Gastrocnemius medialis (tissue), 4 donors: ENCODE data around the gene LRRC8E. TPM values are rescaled to one million over a fixed set of nuclear protein-coding genes. Genes with fewer than 3 reads are reported as not detected.

ENCODE experiments used
- ATAC-seq, 2 donors: fragments of 150-250 bp; one replicate each; pipeline ENCODE4 v1.9.1; 2016
- DNase-seq, 2 donors: peaks; one replicate each; pipeline ENCODE4 v3.0.0-alpha.2; 2019
- H3K27ac ChIP-seq, 4 donors: fragments of 200-600 bp; sonication (generic); 1 replicate in 1 of 4; 2 replicates in 3 of 4; pipeline ENCODE4 v1.5.1; 2016 to 2018; ENCODE audit warnings: mild to moderate bottlenecking in 2 of 4, moderate library complexity in 1 of 4
- H3K27me3 ChIP-seq, 3 donors: fragments of 200-600 bp; sonication (generic) in 2 of 3; 1 replicate in 1 of 3; 2 replicates in 2 of 3; pipeline versions ENCODE4 v1.5.1 to v1.6.0; 2016 to 2019; ENCODE audit warnings: mild to moderate bottlenecking in 1 of 3, moderate library complexity in 1 of 3
- H3K36me3 ChIP-seq, 2 donors: fragments of 200-600 bp; sonication (generic) in 1 of 2; one replicate each; pipeline ENCODE4 v1.5.1; 2017 to 2018
- H3K4me1 ChIP-seq, 2 donors: fragments of 200-600 bp; sonication (generic) in 1 of 2; one replicate each; pipeline ENCODE4 v1.5.1; 2016 to 2017; ENCODE audit warnings: mild to moderate bottlenecking in 2 of 2
- H3K4me3 ChIP-seq, 4 donors: fragments of 200-600 bp; sonication (generic) in 3 of 4; 1 replicate in 1 of 4; 2 replicates in 3 of 4; pipeline ENCODE4 v1.5.1; 2016 to 2019; ENCODE audit warnings: mild to moderate bottlenecking in 2 of 4
- H3K9me3 ChIP-seq, 3 donors: fragments of 200-600 bp; sonication (generic) in 2 of 3; 1 replicate in 1 of 3; 2 replicates in 2 of 3; pipeline ENCODE4 v1.5.1; 2016 to 2019
- POLR2A ChIP-seq, 2 donors: fragments of 450-650 bp; IDR thresholded peaks; one replicate each; pipeline ENCODE4 v1.6.1; 2017; ENCODE audit warnings: antibody characterized with exemption in 2 of 2, mild to moderate bottlenecking in 2 of 2, moderate library complexity in 2 of 2
- in situ Hi-C, 4 donors: fragments of 200-750 bp; cut with MboI; loops; one replicate each; pipeline versions ENCODE4 v1.15.0 to v1.8.0; 2017; ENCODE audit warnings: low sequenced_read_pairs in 4 of 4
- intact Hi-C: fragments of 100-400 bp; cut with DNase I; formaldehyde crosslinking; loops from one replicate; pipeline ENCODE4 v1.15.1; 2023; ENCODE audit warnings: low total_unique reads
- total RNA-seq, 4 donors: library from RNA; depleted of rRNA; stranded (reverse); fragments of >200 nt; gene quantifications; one replicate each; pipeline versions ENCODE4 v1.1.0 to v1.2.3, GENCODE V29; 2016
- TF ChIP-seq, protein P1 (sequence below), 5 experiments: fragments of 450-650 bp in 3 of 5; fragments of 200-600 bp in 2 of 5; sonication (generic) in 2 of 5; IDR thresholded peaks in 4 of 5; conservative IDR thresholded peaks in 1 of 5; 1 replicate in 4 of 5; 2 replicates in 1 of 5; pipeline ENCODE4 v1.5.1; 2016 to 2019; ENCODE audit warnings: antibody characterized with exemption in 5 of 5, mild to moderate bottlenecking in 3 of 5, moderate library complexity in 3 of 5

The LRRC8E gene
- total RNA-seq, 4 donors from 2014 or later: 2.1 TPM; not detected in 3

DNA sequence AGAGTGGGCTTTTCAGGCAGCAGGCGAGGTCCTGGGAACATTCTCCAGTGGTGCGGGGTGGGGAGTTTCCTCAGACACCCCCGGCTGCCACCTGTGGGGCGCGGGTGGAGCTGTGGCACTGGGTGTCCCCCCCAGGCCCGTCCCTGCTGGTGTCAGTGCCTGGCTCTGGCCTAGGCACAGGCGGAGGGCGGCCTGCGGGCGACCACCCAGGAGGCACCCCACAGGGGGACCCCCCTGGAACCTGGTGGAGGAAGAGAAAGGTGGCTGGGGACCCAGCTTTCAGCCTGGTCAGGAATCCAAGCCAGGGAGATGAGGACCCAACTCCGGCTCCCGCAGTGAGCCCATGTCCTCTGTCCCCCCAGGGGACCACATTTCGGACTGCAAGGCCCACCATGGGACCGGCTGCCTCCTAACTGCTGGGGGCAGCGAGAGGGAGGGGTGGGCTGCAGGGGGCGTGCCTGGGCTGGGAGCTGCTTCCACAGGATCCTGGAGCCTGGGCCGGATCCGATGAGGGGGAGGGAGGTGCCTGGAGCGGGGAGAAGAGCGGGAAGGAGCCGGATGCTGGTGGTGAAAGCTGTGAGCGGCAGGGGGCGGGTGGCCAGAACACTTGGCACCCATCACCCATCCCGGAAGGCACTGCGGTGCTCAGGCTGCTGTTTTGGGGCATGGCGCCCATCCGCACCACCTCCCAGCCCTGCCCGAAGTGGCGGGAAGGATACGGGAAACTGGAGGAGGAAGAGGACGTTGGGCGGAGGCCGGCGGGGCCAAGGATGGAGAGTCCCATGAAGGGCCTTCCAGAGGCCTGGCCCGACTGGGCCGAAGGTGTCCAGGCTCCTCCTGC is 43.1 kb downstream of the LRRC8E start:
- in situ Hi-C loops: no loop called here
- Histone ChIP-seq H3K27me3 (no peaks in the 10 kb centered on the region), H3K4me3 (no peak overlapping the region), H3K4me1 (peaks cover 5 to 13% of the 10 kb centered on the region in 2 donors), H3K27ac (peak overlapping the region in 1 of 4 donors; percentile 41), H3K9me3 (no peaks in the 10 kb centered on the region), H3K36me3 (peaks cover 0 to 61% of the 10 kb centered on the region in 2 donors)
- intact Hi-C loops: no loop called here
- no peak for DNase-seq
- ATAC-seq: no peak
- no peak for TF ChIP-seq POLR2A (IDR thresholded peaks at IDR 0.05)
- TF ChIP-seq, protein P1, sequence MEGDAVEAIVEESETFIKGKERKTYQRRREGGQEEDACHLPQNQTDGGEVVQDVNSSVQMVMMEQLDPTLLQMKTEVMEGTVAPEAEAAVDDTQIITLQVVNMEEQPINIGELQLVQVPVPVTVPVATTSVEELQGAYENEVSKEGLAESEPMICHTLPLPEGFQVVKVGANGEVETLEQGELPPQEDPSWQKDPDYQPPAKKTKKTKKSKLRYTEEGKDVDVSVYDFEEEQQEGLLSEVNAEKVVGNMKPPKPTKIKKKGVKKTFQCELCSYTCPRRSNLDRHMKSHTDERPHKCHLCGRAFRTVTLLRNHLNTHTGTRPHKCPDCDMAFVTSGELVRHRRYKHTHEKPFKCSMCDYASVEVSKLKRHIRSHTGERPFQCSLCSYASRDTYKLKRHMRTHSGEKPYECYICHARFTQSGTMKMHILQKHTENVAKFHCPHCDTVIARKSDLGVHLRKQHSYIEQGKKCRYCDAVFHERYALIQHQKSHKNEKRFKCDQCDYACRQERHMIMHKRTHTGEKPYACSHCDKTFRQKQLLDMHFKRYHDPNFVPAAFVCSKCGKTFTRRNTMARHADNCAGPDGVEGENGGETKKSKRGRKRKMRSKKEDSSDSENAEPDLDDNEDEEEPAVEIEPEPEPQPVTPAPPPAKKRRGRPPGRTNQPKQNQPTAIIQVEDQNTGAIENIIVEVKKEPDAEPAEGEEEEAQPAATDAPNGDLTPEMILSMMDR (IDR thresholded peaks at IDR 0.05 in 4 of 5, conservative IDR thresholded peaks at IDR 0.05 in 1 of 5): no peak

DNA sequence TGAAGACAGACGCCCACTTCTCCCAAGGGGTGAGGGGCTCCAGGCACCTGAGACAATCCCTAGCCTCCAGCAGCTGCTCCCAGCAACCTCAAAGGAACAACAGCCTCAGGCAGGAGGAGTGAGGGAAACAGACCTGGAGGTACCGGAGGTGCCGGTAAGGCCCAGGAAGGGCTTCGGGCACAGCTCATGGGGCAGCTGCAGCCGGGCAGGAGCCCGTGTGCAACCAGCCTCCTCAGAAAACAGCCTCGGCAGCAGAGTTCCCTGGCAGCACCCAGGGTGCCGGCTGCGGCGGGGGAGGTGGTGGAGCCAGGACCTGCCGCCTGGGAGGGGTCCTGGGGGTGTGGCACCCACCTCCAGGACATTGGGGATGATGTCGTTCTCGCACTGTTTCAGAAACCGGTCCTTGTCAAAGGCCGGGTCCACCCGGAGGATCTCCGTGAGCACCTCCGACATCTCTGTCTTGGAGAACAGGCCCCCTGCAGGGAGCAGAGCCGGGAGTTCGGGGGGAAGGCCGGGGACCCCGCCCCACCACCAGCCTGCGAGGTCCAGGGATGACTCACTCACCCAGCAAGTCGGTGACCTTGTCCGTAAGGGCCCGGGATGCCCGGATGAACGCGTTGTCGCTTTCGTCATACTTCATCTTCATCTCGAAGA is 44.1 kb downstream of the LRRC8E start:
- Histone ChIP-seq H3K9me3 (no peaks in the 10 kb centered on the region), H3K4me3 (no peak overlapping the region), H3K4me1 (peaks cover 5 to 11% of the 10 kb centered on the region in 2 donors), H3K27me3 (no peaks in the 10 kb centered on the region), H3K27ac (no peak overlapping the region), H3K36me3 (peaks cover 0 to 71% of the 10 kb centered on the region in 2 donors)
- DNase-seq (no peak), ATAC-seq (no peak)
- in situ Hi-C loops (no loop called here), intact Hi-C loops (no loop called here)
- TF ChIP-seq, protein P1 (IDR thresholded peaks at IDR 0.05 in 4 of 5, conservative IDR thresholded peaks at IDR 0.05 in 1 of 5): no peak
- no peak for TF ChIP-seq POLR2A (IDR thresholded peaks at IDR 0.05)

DNA sequence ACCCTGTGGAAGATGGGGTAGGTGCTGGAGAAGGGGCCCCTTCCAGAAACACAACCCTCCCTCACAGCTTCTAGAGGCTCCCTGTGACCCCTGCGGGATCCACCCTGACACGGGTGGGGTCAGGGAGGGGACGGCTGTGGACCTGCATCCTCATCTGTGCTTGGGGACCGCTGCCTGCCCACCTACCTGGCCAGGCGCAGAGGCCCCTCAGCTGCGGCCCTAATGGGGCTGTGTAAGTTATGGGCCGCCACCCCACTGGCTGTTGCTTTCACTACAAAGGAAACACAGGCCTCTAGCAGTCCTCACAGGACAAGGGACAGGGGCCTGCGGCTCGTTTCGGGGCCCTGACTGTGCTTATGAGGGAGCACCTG is 44.6 kb downstream of the LRRC8E start:
- intact Hi-C loops: no loop called here

DNA sequence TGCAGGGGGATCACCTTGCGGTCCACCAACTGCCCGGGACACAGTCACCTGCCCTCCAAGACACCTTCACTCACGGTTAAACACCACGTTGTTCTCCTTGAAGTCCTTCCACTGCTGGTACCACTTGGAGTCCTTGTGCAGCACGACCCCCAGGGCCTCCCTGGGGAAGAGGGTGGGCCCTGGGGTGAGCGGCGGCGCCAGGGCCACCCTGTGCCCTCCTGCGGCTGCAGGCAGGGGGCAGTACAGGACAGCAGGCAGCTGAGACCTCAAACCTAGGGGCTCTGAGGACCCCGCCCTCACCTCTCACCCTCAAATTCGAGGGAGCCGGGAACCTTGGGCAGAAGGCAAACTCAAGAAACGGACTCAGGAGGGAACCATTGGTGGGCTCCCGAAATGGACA is 45.1 kb downstream of the LRRC8E start:
- Histone ChIP-seq H3K27me3 (no peaks in the 10 kb centered on the region), H3K9me3 (no peaks in the 10 kb centered on the region), H3K4me3 (no peak overlapping the region), H3K36me3 (peaks cover 0 to 81% of the 10 kb centered on the region in 2 donors), H3K27ac (no peak overlapping the region), H3K4me1 (peaks cover 0 to 3% of the 10 kb centered on the region in 2 donors)
- intact Hi-C loops (no loop called here), in situ Hi-C loops (no loop called here)
- ATAC-seq (no peak), DNase-seq (no peak)
- TF ChIP-seq, protein P1 (IDR thresholded peaks at IDR 0.05 in 4 of 5, conservative IDR thresholded peaks at IDR 0.05 in 1 of 5): peak in 1 of 5 experiments; percentile 15
- no peak for TF ChIP-seq POLR2A (IDR thresholded peaks at IDR 0.05)

More for the DNA sequence above, 44.6 kb downstream of the LRRC8E start:
- H3K4me3 ChIP-seq: no peak overlapping the region
- peaks cover 3 to 8% of the 10 kb centered on the region in 2 donors for H3K4me1 ChIP-seq
- in situ Hi-C loops: no loop called here
- no peak for ATAC-seq
- H3K9me3 ChIP-seq: no peaks in the 10 kb centered on the region
- no peak for DNase-seq
- no peaks in the 10 kb centered on the region for H3K27me3 ChIP-seq
- peaks cover 0 to 76% of the 10 kb centered on the region in 2 donors for H3K36me3 ChIP-seq
- H3K27ac ChIP-seq: no peak overlapping the region
- no peak for TF ChIP-seq POLR2A (IDR thresholded peaks at IDR 0.05)
- TF ChIP-seq, protein P1 (IDR thresholded peaks at IDR 0.05 in 4 of 5, conservative IDR thresholded peaks at IDR 0.05 in 1 of 5): no peak
